Endodermal cell (in vitro differentiated cells): ENCODE results near the gene HSPA2. TPM values are rescaled to one million over a fixed set of nuclear protein-coding genes. Genes with fewer than 3 reads are reported as not detected.

Experiments
- DNase-seq: peaks from one replicate; pipeline ENCODE4 v3.0.0-alpha.2; 2017
- H3K27ac ChIP-seq: 2 replicates; pipeline ENCODE4 v1.5.1; 2013; ENCODE audit warnings: mild to moderate bottlenecking, low read depth, low read length, moderate library complexity
- H3K27me3 ChIP-seq: 2 replicates; pipeline ENCODE4 v1.6.1; 2013; ENCODE audit warnings: mild to moderate bottlenecking, low read length, moderate library complexity; ENCODE audit not compliant: insufficient read depth, control insufficient read depth, poor library complexity, severe bottlenecking
- H3K36me3 ChIP-seq: 2 replicates; pipeline ENCODE4 v1.7.0; 2013; ENCODE audit warnings: mild to moderate bottlenecking, low read length, moderate library complexity; ENCODE audit not compliant: control insufficient read depth, insufficient read depth
- H3K4me1 ChIP-seq: one replicate; pipeline ENCODE4 v1.7.0; 2013; ENCODE audit warnings: low read length; ENCODE audit not compliant: control insufficient read depth, insufficient read depth
- H3K4me3 ChIP-seq: 2 replicates; pipeline ENCODE4 v1.5.1; 2013; ENCODE audit warnings: mild to moderate bottlenecking, low read length, moderate library complexity
- H3K9ac ChIP-seq: 2 replicates; pipeline ENCODE4 v1.6.1; 2013; ENCODE audit warnings: mild to moderate bottlenecking, low read length, moderate library complexity; ENCODE audit not compliant: poor library complexity, severe bottlenecking; ENCODE audit errors: extremely low read depth
- H3K9me3 ChIP-seq: 2 replicates; pipeline ENCODE4 v1.6.1; 2013; ENCODE audit warnings: mild to moderate bottlenecking, low read length, moderate library complexity; ENCODE audit not compliant: control insufficient read depth
- H3K27ac Mint-ChIP-seq: 2 replicates; pipeline ENCODE4 v1.8.0; 2020; ENCODE audit warnings: mixed read lengths
- H3K27me3 Mint-ChIP-seq: 2 replicates; pipeline ENCODE4 v1.8.0; 2021; ENCODE audit warnings: mild to moderate bottlenecking, mixed read lengths; ENCODE audit not compliant: insufficient read depth
- H3K36me3 Mint-ChIP-seq: 2 replicates; pipeline ENCODE4 v1.8.0; 2020; ENCODE audit warnings: low read depth, mixed read lengths
- H3K4me1 Mint-ChIP-seq: 2 replicates; pipeline ENCODE4 v1.8.0; 2020; ENCODE audit warnings: mixed read lengths
- H3K4me3 Mint-ChIP-seq: 2 replicates; pipeline ENCODE4 v1.8.0; 2020; ENCODE audit warnings: mild to moderate bottlenecking, moderate library complexity, mixed read lengths
- H3K9me3 Mint-ChIP-seq: 2 replicates; pipeline ENCODE4 v1.8.0; 2020; ENCODE audit warnings: mild to moderate bottlenecking, mixed read lengths
- WGBS, 2 experiments: methylation state at CpG; one replicate each; pipeline versions ENCODE4 v1.1.5 to v1.1.7; 2013; ENCODE audit warnings: missing lambda C conversion rate in 2 of 2, mixed read lengths in 1 of 2; ENCODE audit not compliant: insufficient coverage in 1 of 2, insufficient read length in 1 of 2; 5-methylcytosine and 5-hydroxymethylcytosine counted together
- total RNA-seq, 2 donors: library from RNA; stranded (reverse); fragmentation: NEBNext Ultra II Directional in 1 of 2; extraction: Animal tissue kit (Norgen Biotek cat#: 25700) in 1 of 2; gene quantifications; 2 replicates in 1 of 2; 3 replicates in 1 of 2; pipeline ENCODE4 v1.2.1, GENCODE V29; 2021
- TF ChIP-seq, protein P1 (sequence below): fragments of 200-600 bp; sonication (generic); conservative IDR thresholded peaks from 2 replicates; pipeline ENCODE4 v1.5.0; 2021; ENCODE audit warnings: antibody characterized with exemption, mild to moderate bottlenecking

The HSPA2 gene
- total RNA-seq, 2 donors from 2014 or later, result 7.9 to 12.9 TPM

DNA sequence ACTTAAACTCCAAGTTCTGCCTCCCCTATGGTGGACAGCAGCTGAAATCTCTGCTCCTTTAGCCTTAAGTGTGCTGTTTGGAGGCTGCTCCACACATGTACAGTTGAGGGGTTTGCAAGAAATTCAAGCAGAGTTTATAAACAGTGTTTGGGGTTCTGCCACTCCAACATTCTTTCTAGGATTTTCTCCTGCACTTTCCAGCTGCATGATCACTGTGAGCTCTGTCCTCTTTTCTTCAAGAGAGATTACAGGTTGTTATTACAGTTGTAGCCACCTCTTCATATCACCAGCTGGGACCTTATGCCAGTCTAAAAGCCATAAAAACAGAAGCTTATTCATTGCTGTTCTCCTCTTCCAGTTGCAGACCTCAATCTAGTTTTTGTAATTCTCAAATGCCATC lies 45.3 kb upstream of the HSPA2 start:
- Mint-ChIP-seq H3K36me3 (peaks cover 32% of the 10 kb centered on the region), H3K27ac (no peak overlapping the region), H3K27me3 (no peaks in the 10 kb centered on the region), H3K4me3 (no peak overlapping the region), H3K9me3 (no peaks in the 10 kb centered on the region), H3K4me1 (peaks cover 6% of the 10 kb centered on the region)
- no peak overlapping the region for H3K27ac ChIP-seq
- TF ChIP-seq, protein P1, sequence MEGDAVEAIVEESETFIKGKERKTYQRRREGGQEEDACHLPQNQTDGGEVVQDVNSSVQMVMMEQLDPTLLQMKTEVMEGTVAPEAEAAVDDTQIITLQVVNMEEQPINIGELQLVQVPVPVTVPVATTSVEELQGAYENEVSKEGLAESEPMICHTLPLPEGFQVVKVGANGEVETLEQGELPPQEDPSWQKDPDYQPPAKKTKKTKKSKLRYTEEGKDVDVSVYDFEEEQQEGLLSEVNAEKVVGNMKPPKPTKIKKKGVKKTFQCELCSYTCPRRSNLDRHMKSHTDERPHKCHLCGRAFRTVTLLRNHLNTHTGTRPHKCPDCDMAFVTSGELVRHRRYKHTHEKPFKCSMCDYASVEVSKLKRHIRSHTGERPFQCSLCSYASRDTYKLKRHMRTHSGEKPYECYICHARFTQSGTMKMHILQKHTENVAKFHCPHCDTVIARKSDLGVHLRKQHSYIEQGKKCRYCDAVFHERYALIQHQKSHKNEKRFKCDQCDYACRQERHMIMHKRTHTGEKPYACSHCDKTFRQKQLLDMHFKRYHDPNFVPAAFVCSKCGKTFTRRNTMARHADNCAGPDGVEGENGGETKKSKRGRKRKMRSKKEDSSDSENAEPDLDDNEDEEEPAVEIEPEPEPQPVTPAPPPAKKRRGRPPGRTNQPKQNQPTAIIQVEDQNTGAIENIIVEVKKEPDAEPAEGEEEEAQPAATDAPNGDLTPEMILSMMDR, result no peak
- no peaks in the 10 kb centered on the region for H3K9me3 ChIP-seq
- H3K4me3 ChIP-seq, result no peak overlapping the region
- no peaks in the 10 kb centered on the region for H3K4me1 ChIP-seq
- DNase-seq, result no peak
- peaks cover 10% of the 10 kb centered on the region for H3K36me3 ChIP-seq
- H3K9ac ChIP-seq, result no peak overlapping the region
- no peaks in the 10 kb centered on the region for H3K27me3 ChIP-seq

DNA sequence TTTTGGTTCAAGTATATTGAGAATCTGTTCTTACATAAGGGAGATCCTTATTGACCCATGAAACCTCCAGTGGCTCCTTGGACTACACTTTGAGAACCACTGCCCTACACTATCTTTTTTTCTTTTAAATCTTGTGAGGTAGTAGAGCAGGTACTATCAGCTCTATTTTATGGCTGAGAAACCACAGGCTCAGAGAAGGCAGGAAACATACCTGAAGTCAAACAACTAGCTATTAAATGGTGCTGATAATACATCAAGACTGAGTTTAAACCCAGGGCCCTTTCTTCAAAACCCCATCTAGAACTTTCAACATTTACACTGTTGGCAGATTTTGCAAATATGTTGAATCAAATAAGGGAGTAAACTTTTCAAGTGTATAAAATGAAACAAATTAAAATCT lies 43.8 kb upstream of the HSPA2 start:
- H3K27ac ChIP-seq, result no peak overlapping the region
- H3K36me3 ChIP-seq, result peaks cover 9% of the 10 kb centered on the region
- no peaks in the 10 kb centered on the region for H3K27me3 Mint-ChIP-seq
- H3K4me3 ChIP-seq, result no peak overlapping the region
- H3K4me3 Mint-ChIP-seq, result no peak overlapping the region
- TF ChIP-seq, protein P1, result no peak
- no peaks in the 10 kb centered on the region for H3K27me3 ChIP-seq
- no peak for DNase-seq
- H3K4me1 ChIP-seq, result peaks cover 6% of the 10 kb centered on the region
- no peaks in the 10 kb centered on the region for H3K9me3 ChIP-seq
- H3K27ac Mint-ChIP-seq, result no peak overlapping the region
- peaks cover 11% of the 10 kb centered on the region for H3K4me1 Mint-ChIP-seq
- no peaks in the 10 kb centered on the region for H3K9me3 Mint-ChIP-seq
- H3K9ac ChIP-seq, result no peak overlapping the region
- peaks cover 22% of the 10 kb centered on the region for H3K36me3 Mint-ChIP-seq

DNA sequence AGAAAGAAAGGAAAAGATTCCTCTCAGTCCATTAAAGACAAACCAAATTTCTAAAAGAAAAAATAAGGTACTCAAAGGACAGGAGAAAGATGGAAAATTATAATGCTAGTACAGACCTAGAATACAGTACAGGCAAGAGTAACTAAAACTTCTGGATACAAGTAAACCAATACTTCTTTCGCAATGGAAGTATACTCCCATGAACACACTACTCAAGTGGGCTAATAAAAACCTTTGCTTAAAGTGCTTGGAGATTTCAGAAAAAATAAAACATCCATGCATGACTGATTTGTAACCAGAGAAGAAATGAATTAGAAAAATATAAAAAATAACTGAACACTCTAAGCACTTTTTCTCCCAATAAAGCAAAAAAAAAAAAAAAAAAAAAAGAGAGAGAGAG lies 40.5 kb upstream of the HSPA2 start:
- WGBS, 2 experiments, result 100% methylated on average over 1 of the region's 1 CpG; no CpG with 5 or more reads in 1 of the 2 experiments
- Mint-ChIP-seq H3K27ac (no peak overlapping the region), H3K9me3 (no peaks in the 10 kb centered on the region), H3K4me1 (peaks cover 23% of the 10 kb centered on the region), H3K27me3 (no peaks in the 10 kb centered on the region), H3K4me3 (no peak overlapping the region), H3K36me3 (peaks cover 22% of the 10 kb centered on the region)
- H3K27me3 ChIP-seq, result no peaks in the 10 kb centered on the region
- H3K27ac ChIP-seq, result no peak overlapping the region
- DNase-seq, result no peak
- no peaks in the 10 kb centered on the region for H3K9me3 ChIP-seq
- peaks cover 4% of the 10 kb centered on the region for H3K36me3 ChIP-seq
- H3K4me3 ChIP-seq, result no peak overlapping the region
- TF ChIP-seq, protein P1, result no peak
- peaks cover 12% of the 10 kb centered on the region for H3K4me1 ChIP-seq
- no peak overlapping the region for H3K9ac ChIP-seq
